Measurements from ENCODE around the gene MAPK8IP1.
A peak's percentile ranks its signal among the peaks of the same experiment; 100 is the strongest.

The MAPK8IP1 gene

GRCh38 chr11:45860348-45860747 is 25.1 kb upstream of the MAPK8IP1 start:
- no peak for DNase-seq

GRCh38 chr11:45860764-45861510 is 24.5 kb upstream of the MAPK8IP1 start:
- no peak for DNase-seq

GRCh38 chr11:45864041-45864440 is 21.4 kb upstream of the MAPK8IP1 start:
- no peak for DNase-seq

- DNase-seq, result no peak
Observed at GRCh38 chr11:45869551-45869950, 15.9 kb upstream of the MAPK8IP1 start.

- no peak for DNase-seq
Observed at GRCh38 chr11:45870706-45871105, 14.7 kb upstream of the MAPK8IP1 start.

GRCh38 chr11:45871638-45872037 is 13.8 kb upstream of the MAPK8IP1 start:
- no peak for DNase-seq

GRCh38 chr11:45872651-45873356 is 12.6 kb upstream of the MAPK8IP1 start:
- DNase-seq, result peak; percentile 41

GRCh38 chr11:45876401-45876800 is 9.1 kb upstream of the MAPK8IP1 start:
- DNase-seq, result no peak

GRCh38 chr11:45877221-45877620 is 8.2 kb upstream of the MAPK8IP1 start:
- DNase-seq, result no peak

GRCh38 chr11:45877845-45878244 is 7.6 kb upstream of the MAPK8IP1 start:
- DNase-seq, result no peak

GRCh38 chr11:45879803-45880686 is 5.4 kb upstream of the MAPK8IP1 start:
- no peak for DNase-seq

- peak; percentile 72 for DNase-seq
Observed at GRCh38 chr11:45880772-45881570, 4.5 kb upstream of the MAPK8IP1 start.

- DNase-seq, result no peak
Observed at GRCh38 chr11:45881708-45882368, 3.6 kb upstream of the MAPK8IP1 start.

- DNase-seq, result no peak
Observed at GRCh38 chr11:45884596-45885185, 760 bp upstream of the MAPK8IP1 start.

- DNase-seq, result no peak
Observed at GRCh38 chr11:45885921-45886721, 670 bp downstream of the MAPK8IP1 start.

GRCh38 chr11:45886816-45887520 is 1.5 kb downstream of the MAPK8IP1 start:
- no peak for DNase-seq

GRCh38 chr11:45887587-45887986 is 2.1 kb downstream of the MAPK8IP1 start:
- DNase-seq, result no peak

GRCh38 chr11:45889555-45889954 is 4.1 kb downstream of the MAPK8IP1 start:
- DNase-seq, result no peak

- DNase-seq, result no peak
Observed at GRCh38 chr11:45889966-45890365, 4.5 kb downstream of the MAPK8IP1 start.
